Stimulated activated CD4-positive, alpha-beta T cell treated with anti-CD3 and anti-CD28 coated beads, Interleukin-12 subunit alpha, Interleukin-12 subunit beta, amount 100 ng/mL, for 4 hours (primary cell): ENCODE results near the gene RGMA.
"Not testable (repeated sequence)": the region's sequence is repeated elsewhere in the genome, so short reads cannot be mapped to it uniquely, and the experiment has no call there.

Experiments used
- DNase-seq: peaks from one replicate; pipeline ENCODE4 v3.0.0-alpha.2; 2020

The RGMA gene

DNA sequence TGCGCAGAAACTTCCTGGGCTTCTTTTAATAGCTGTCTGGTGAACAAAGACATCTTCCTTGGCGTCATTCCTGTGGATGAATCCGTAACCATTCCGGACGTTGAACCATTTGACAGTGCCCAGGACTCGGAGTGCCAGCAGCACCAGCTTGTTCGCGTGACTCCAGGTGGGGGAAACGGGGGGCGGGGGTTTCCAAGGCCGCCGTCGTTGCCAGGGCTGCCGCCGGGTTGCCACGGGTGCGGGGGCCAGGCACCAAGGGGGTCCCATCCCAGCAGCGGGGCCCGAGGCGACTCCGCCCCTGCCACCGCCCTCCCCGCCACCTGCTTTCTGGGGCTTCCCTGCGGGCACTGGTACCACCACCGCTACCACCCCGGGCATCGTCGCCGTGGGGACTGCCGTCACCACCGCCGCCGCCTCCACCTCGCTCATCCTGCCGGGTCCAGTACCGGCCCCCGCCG lies 22.8 kb downstream of the RGMA start:
- no peak for DNase-seq

DNA sequence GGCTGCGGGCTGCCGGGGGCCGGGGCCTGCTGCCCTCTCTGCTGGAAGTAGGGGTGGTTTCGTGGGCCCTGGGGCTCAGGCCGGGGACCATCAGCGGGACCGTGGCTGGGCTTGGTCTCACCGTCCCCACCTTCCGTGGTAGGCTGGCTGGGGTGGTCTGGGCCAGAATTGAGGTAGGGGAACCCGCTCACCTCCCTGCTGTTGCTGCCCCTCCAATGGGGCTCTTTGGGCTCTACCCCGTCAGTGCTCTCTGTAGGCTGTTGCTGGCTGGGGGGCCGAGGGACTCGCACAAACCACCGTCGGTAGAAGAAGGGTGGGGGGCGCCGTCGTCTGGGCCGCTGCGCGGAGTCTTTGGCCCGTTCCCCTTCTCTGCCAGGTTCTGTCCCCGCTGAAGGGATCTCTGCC lies 23.4 kb downstream of the RGMA start:
- no peak for DNase-seq

DNA sequence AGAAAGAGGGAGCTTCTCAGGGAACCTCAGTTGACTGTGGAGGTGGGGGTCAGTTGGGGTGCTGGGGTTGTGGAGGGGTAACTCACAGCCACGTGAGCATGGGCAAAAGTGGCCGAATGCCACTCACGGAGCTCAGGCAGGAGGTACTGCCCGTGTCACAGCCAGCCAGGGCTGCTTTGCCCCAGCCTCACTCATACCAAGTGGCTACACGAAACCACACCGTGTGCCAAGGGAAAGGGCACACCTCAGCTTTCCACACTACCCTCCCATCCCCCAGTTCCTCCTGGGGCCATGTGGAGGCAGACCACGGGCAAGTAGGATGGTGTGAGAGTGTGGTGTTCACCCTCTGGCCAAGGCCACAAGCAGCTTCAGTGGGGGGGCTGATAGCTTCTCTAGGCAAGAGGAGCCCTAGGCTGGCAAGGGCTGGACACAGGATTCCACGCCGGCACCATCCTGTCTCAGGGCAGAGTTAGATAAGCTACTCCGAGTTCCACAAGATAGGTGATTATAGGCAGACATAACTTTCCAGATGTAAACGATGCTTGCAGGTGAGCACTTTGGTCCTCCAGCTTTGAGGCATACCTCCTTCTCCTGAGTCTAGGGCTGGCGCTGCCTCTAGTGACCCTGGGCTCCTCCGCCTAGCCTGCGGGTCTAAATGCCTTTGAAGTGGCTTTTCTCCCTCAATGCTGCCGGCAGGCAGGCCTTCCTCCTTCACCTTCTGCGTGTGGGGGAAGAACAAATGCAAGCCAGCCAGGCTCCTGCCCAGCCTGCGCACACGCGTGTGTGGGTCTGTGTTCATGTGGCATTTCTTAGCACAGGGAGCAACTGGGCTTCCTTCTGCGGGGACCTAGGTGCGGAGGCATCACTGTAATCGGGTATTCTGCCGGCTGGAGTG lies 25.0 kb downstream of the RGMA start:
- no peak for DNase-seq

DNA sequence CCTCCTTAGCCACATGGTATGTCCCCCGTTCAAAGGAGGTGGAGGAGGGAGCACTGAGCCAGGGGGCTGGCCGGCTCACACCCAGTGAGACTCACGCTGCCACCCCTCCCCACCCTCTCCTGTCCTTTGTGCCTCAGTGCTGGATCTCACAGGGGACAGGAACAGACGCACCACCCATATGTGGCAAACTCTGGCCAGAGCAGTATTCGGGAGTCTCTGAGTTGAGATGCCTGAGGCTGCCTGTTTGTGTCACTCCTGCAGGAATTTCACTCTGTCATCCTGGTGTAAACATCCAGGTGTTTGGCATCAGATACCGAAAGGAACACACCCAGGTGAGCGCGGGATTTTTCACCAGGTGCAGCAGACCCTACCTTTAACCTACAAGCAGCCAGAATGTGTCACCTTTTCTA lies 25.7 kb downstream of the RGMA start:
- DNase-seq: no peak

DNA sequence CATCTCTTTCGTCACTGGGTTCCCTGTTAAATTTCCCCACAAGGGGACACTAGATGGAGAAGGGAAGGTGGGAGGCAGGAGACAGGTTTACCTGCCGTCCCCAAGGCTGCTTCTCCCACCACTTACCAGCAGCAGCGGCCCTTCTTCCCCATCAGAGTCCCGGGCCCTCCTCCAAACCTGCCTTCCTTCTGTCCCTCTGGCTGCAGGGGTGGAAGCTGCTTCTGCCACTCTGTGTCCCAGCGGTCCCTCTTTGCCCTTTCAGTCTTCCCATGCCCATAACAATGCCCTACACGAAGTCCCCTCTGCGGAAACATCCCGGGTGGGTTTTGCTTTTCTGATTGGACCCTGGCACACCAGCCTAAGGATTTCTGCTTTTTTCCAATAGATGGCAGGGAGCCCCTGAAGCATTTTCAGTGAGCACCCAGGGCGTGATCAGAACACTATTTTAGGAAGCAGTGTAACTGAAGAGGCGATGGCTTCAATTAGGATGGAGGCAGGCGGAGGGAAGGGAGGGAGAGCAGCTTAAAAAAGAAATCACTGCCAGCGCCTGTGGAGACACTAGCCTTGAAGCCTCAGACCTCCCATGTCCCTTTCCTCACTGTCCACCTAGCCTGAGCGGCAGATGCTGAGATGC lies 26.3 kb downstream of the RGMA start:
- not testable (repeated sequence) for DNase-seq

DNA sequence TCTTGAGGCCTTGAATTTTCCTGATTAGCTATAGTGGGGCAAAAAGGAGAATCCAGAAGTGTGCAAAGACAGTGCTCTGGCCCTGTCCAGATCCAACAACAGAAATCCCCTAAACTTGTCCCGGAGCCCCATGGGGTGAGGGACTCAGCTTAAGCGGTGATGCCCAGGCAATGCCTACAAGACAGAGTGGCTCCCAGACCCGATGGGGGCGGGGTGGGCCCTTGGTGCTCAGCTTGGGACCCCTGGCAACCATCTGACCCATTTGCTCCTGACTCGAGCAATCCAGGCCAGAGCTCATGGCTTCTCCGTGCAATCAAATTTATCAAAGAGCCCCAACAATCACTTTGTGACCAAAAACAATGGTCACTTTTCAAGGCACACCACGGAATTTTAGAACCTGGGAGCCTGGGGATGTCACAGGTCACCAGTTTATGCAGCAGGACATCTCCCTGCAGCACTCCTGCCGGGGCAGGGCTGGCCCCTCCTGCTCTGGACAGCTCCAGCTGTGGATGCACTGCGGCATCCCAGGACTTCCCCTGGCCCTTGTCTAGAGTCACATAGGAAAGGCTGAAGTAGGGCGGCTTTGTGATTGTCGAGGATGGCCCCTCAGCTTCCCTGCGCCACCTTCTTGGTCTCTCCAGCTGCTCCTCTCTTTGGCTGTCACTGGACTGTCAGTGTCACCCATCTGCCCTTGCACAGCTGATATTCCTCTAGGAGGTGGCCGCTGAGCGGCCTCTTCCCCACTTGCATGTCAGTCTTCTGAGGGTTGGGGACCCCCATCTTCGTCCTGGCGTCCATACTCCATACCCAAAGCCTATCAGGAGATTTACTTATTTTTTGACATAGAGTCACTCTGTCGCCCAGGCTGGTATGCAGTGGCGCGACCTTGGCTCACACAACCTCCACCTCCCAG lies 28.4 kb downstream of the RGMA start:
- DNase-seq: no peak

DNA sequence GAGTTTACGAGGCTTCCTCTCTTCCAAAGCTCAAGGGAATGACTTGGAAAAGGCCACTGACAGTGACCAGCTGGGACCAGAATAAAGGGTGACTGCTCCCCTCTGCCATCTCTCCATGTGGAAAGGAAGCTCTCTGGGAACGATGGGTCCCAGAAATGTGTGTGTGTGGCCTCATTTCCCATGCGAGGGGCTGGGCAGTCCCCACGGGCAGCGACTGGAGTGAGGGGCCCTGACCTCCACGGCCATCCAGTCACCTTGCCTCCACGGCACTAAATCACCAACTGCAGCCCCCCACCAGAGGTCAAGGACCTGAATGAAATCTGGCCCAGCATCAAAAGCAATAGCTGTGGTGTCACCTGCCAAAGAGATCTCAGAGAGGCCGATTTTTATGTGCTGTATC lies 29.6 kb downstream of the RGMA start:
- DNase-seq: no peak

DNA sequence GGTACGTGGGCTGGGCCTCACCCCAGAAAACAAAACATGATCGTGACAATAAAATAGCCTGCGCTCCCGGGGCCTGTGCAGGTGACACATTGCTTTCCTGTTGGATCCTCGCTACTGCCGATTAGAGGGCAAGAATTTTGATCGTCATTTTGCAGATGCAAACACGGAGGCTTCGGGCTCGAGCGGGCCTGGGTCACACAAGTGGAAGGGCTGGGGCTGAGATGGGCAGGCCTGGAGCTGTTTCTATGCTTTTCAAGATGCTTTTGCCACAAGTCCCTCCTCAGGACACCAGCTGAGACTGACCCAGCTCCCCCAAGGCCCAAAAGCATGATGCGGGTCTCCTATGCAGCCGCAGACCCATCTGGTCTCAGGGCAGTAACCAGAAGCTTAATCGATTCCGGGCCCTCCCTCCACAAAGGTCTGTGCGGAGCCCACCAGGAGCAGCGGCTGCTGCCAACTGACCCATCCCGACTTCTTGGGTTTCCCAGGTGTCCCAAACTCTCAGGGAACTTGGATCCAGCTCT lies 30.0 kb downstream of the RGMA start:
- DNase-seq: no peak

DNA sequence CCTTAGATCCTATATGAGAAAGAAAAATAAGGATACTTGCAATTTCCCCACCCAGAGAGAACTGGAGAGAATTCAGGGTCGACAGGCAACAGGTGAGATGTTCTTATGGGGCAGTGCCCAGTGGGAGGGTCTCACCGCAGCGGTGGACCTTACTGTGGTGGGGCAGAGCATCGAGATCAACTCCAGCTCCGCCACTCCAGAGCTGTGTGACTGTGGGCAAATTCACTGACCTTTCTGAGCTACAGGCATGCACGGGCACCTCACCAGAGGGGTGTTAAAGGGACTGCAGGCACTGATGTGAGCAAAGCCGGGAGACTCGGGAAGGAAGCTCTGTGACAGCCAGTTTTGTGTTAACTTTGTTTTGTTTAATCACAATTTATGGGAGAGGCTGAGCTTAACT lies 30.9 kb downstream of the RGMA start:
- no peak for DNase-seq

DNA sequence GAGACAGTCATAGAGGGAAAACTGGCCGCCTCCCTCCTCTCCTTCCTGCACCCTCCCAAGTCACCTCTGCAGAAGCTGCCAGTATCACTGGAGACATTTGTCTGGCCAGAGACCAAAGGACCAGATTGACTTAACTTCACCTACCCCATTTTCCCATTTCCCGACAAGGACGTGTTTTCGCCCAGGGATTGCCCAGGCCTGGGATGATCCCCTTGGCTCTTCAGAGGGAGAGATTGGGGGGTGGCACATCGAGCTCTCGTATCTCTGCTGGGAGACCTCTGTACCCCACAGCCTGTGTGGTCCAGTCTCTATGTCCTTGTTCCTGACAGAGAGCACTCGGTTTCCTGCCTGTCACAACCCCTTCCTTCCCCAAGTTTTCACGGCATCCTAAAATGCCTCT lies 31.4 kb downstream of the RGMA start:
- no peak for DNase-seq

DNA sequence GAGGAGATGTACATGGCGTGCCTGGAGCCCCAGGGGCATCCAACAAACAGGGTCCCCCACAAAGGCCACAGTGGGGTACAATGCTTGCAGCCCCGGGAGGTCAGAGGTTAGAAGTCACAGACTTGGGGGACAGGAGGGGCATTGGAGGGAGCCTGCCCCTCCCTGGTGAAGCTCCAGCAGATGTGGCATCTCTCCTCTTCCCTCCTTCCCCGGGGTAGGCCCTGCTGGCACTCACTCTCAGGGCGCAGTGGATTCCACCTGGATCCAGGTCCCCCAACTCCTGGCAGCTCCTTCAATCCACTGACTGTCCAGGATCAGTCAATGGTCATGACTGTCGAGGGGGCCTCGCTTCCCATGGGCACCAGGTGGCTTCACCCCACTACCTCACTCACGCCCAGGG lies 32.2 kb downstream of the RGMA start:
- DNase-seq: no peak

DNA sequence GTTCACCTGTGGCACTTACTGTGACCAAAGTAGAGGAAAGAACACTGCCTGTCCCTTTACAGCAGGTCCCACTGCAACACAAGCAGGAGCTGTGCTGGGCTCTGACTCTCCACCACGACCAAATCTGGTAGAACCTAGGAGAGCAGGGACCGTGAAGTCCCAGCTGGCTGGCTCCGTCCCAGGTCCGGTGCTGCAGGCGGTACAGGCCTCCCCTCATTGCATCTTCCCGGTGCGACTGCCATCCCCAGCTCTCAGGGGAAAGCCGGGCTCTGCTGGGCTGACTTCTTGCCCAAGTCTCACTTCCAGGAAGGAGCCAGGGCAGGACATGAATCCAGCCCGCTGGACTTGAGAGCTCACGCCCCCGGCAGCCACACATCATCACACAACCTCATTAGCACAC lies 33.8 kb downstream of the RGMA start:
- no peak for DNase-seq

DNA sequence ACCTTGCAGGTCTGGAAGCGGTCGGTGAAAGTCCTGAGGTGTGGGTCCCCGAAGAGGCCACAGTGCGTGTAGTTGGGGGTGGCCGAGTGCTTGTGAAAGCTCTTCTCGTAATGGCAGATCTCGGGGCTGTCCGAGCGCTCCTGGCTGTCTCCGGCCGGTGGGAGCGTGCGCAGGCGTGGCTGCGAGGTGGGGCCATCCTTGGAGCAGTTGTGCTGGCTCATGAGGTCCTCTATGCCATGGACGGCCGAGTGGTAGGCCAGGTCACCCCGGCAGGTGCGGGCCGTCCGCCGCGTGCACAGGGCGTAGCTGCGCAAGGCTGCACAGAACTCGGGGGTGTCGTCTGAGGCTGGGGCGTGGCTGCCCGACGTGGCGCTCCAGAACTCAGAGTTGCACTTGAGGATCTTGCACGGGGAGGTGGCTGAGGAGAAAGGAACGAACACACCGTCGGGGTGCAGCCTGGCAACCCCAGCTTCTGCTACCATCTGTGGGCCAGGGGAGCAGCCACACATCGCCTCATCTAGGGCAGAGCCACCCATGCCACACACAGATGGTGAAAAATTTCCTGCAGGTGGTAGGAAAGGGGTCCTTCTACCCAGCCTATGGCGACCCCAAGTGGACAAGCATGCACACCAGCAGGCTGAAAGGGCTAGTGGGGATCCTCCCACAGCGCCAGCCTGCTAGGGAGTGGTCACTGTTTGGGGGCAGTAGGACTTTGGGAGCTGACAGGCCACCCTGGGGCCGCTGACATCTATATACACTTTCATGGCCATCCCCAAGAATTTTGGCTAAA lies 36.7 kb downstream of the RGMA start:
- no peak for DNase-seq

DNA sequence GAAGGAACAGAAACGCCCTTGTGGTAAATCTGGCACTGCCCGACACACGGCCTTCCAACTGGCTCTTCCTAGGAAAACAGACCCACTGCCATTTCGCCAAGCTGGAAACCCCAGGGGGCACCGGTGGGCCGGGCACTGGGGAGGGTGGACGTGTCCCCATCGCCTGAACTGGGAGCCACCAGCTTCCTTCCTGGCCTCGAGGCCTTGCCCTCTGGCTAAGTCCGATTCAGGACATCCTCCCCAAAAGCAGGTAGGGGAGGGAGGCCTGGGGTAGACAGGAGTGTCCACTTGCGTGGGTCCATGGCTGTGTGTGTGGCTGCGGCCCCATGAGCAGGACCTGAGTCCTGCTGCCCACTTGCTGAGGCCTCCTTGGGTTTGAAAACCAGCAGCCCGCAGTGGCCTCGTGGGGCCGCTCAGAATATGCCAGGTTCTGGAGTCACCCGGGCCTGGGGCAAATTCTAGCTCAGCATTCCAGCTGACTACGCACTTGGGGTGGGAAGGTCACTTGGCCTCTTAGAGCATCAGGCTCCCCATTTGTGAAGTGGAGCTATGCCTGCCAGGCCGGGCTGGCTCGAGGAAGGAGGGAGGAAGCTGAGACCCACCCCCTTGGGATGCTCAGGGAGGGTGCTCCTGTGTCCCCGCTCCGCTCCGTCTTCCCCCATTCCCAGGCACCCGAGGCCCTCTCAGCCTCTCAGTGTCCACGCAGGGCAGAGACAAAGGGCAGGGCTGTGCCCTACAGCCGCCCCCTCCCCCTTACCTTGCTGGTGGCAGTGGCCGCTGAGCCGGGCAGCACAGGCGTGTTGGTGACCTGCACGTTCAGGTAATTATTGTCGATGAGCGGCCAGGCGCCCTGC lies 37.5 kb downstream of the RGMA start:
- DNase-seq: no peak

DNA sequence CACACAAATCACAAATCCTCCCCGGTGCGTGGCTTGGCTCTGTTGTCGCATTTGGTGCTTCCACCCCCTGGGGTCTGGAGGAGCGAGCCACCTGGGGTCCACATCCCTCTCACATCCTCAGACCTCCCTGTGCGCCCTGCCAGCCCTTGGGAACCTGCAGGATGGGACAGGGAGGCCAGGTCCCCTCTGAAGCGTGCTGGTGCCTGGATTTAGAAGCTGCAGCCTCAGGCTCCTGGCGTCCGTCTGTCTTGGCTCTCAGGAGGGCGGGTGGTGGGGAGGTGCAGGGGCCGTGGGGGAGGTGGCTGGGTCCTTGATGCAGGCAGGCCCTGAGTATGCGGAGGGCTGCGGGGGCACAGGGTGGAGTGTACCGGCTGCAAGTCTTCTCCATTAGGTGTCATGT lies 38.4 kb downstream of the RGMA start:
- DNase-seq: no peak

DNA sequence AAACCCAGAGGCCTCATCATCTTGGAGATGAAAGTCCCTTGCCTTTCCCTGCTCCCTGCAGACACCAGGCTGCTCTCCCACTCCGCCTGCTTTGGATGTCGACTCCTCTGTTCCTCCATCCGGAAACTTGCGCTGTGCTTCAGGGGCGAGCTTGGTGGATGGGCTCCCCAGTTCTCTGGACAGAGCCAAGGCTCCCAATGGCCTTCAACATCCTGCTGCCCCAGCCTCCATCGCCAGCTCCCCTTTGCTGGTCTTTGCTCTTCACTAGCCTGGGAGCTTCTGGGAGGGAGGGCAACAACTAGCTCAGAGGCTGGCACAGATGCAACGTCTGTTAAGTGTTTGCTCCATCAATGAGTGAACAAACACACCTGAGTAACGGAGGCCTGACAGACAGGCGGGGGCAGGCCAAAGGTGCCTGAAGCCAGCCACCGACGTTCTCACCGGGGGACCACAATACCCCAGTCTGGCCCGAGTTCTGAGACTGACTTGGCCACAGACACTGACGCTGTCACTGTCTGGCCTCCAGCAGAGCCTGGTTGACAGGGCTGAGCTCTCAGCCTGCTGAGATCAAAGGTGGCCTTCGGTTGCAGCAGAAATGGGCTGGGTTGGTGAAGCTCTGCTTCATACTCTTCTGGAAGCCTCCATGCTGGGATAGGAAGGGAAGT lies 39.0 kb downstream of the RGMA start:
- DNase-seq: no peak

DNA sequence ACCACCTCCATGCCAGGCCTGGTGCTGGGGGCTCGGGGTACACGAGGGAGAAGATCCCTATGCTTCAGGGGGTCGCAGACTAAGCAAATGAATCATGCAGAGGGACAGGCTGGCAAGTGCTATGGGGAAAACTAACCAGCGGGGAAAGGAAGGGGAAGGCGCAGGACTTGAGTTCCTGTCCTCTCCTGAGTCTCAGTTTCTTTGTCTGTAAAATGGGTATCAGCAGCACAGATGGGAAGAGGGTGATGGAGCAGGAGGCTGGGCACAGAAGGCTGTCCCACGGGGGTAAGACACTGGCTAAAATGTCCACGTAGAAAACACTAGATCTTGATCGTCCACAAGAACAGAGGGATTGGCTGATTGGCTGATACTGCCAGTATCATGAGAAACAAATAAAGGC lies 39.8 kb downstream of the RGMA start:
- no peak for DNase-seq

DNA sequence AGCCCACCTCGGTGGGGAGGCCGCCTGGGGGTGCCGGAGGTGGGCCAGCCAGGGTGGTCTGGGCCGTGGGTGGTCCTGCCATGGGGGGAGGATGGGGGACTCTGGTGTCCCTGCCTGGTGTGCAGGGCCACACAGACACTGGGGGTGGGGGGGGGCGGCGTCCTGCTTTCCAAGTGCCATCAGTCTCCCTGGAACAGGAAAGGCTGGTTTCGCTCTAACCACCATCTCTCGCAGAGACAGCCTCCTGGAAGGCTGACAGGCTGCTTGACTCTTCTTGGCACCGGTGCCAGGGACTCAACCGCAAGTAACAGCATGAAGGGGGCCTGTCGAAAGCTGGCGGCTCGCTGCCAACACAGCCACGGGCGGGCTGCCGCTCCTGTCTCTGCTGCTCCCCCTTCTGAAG lies 40.3 kb downstream of the RGMA start:
- DNase-seq: no peak

DNA sequence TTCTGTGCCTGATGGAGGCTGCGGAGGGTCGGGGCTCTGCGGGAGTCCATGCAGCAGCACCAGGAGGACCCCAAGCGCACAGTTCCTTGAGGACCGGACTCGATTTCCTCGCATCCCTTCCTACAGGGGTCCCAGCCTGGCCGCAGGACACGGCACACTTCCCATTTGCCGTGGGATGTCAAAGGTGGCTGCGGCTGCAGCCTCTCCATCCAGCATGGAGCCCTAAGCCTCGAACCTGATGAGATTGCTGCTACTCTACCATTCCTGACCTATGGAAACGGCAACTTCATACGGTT lies 40.6 kb downstream of the RGMA start:
- no peak for DNase-seq

DNA sequence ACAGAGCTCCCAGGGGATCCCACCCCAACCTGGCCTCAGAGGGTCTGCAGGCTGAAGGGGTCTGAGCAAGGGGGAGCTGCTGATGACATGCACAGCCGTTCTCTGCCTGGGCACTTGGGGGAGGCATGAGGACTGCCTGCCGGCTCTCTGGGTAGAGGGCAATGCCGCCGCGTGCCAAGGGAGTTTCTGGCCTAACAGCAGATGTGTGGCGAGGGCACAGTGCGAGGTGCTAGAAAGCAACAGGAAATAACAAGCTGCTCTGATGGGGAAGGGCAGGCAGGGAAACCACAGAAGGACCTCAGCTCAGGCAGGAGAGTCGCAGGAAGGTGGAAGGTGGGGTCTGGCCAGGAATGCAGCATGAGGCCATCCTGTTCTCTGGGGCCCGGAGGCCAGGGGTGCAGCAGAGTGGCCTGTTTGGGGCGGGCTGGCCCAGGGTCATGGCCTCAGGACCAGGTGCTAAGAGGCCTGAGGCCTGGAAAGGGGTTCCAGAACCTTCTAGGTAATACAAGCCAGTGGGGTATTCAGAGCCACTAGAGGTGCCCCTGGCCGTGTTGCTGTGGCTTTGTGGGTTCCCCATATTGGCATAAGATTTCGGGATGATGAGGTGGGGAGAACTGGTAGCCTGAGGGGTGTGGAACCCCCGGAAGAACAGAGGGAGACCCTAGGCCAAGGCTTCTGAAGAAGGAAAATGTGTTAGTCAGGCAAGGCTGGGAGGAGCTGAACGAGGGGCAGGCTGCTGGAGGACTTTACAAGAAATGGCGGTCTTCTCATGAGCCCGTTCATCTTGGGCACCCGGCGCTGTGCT lies 41.2 kb downstream of the RGMA start:
- DNase-seq: no peak
